Measurements from ENCODE around the gene GPR152.
A peak's percentile ranks its signal among the peaks of the same experiment; 100 is the strongest.

Gene GPR152

DNA sequence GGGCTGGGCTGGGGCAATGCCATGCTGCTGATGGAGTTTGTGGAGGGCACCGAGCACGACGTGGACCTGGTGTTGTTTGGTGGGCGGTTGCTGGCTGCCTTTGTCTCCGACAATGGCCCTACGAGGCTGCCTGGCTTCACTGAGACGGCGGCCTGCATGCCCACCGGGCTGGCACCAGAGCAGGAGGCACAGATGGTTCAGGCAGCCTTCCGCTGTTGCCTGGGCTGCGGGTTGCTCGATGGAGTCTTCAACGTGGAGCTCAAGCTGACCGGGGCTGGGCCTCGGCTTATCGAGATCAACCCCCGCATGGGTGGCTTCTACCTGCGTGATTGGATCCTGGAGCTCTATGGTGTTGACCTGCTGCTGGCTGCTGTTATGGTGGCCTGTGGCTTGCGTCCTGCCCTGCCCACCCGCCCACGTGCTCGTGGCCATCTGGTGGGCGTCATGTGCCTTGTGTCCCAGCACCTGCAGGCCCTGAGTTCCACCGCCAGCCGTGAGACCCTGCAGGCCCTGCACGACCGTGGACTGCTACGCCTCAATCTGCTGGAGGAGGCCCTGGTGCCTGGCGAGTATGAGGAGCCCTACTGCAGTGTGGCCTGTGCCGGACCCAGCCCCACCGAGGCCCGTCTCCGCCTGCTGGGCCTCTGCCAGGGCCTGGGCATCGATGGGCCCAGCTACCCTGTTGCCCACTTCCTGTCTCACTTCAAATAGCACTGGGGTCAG is 28.5 kb downstream of the GPR152 start:
- TF ChIP-seq POLR2A (IDR thresholded peaks at IDR 0.05; ENCODE audit: low read depth, low read length): no peak
- DNase-seq (ENCODE audit: insufficient read length, low spot score) (no peak), FAIRE-seq (no peak)

DNA sequence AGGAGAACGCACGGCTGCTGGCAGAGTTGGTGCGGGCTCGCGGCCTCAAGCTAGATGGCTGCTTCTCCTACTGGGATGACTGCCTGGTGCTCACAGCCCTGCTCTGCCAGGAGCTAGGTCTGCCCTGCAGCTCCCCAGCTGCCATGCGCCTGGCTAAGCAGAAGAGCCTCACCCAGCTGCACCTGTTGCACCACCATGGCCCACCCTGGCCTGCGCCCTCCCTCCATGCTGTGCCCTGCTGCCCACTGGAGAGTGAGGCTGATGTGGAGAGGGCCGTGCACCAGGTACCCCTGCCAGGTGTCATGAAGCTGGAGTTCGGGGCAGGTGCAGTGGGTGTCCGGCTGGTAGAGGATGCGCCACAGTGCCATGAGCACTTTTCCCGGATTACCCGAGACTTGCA is 29.1 kb downstream of the GPR152 start:
- DNase-seq (ENCODE audit: insufficient read length, low spot score) (no peak), FAIRE-seq (no peak)
- no peak for TF ChIP-seq POLR2A (IDR thresholded peaks at IDR 0.05; ENCODE audit: low read depth, low read length)

GRCh38 chr11:67422891-67423290 is 29.6 kb downstream of the GPR152 start:
- FAIRE-seq: no peak
- DNase-seq (ENCODE audit: insufficient read length, low spot score): no peak
- no peak for TF ChIP-seq POLR2A (IDR thresholded peaks at IDR 0.05; ENCODE audit: low read depth, low read length)

GRCh38 chr11:67421430-67422031 is 31.0 kb downstream of the GPR152 start:
- DNase-seq (ENCODE audit: insufficient read length, low spot score) (no peak), FAIRE-seq (no peak)
- no peak for TF ChIP-seq POLR2A (IDR thresholded peaks at IDR 0.05; ENCODE audit: low read depth, low read length)

- DNase-seq (ENCODE audit: insufficient read length, low spot score) (peak; percentile 78), FAIRE-seq (no peak)
- peak; percentile 67; the same call in 1 of the 2 replicates for TF ChIP-seq POLR2A (IDR thresholded peaks at IDR 0.05; ENCODE audit: low read depth, low read length)
Measured at GRCh38 chr11:67420646-67421429, 31.7 kb downstream of the GPR152 start.

GRCh38 chr11:67420147-67420645 is 32.3 kb downstream of the GPR152 start:
- FAIRE-seq (no peak), DNase-seq (ENCODE audit: insufficient read length, low spot score) (no peak)
- TF ChIP-seq POLR2A (IDR thresholded peaks at IDR 0.05; ENCODE audit: low read depth, low read length): no peak

GRCh38 chr11:67419325-67420049 is 33.0 kb downstream of the GPR152 start:
- no peak for TF ChIP-seq POLR2A (IDR thresholded peaks at IDR 0.05; ENCODE audit: low read depth, low read length)
- no peak for FAIRE-seq
- no peak for DNase-seq (ENCODE audit: insufficient read length, low spot score)

DNA sequence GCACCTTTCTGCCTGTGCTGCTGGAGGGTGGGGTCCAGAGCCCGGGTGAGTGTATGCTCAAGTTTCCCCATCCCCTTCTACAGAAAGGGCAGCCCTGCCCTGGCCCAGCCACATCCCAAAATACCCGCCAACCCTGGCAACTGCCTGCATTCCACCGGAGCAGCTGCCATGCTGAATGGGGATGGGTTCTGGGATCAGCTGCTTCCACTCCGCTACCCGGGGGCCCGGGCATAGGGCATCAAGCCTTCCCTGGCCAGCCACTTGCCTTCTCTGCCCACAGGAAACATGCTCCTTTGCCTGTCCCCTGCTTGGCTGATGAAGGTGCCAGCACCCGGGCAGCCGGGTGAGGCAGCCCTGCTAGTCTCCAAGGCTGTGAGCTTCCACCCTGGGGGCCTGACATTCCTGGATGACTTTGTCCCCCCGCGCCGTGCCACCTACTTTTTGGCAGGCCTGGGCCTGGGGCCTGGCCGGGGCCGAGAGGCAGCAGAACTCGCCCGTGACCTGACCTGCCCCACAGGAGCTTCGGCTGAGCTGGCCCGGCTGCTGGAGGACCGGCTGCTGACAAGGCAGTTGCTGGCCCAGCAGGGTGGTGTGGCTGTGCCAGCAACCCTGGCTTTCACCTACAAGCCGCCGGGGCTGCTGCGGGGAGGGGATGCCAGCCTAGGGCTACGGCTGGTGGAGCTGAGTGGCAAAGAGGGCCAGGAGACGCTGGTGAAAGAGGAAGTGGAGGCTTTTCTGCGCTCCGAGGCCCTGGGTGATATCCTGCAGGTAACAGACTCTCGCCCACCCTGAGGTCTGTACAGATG is 33.9 kb downstream of the GPR152 start:
- TF ChIP-seq POLR2A (IDR thresholded peaks at IDR 0.05; ENCODE audit: low read depth, low read length): no peak
- FAIRE-seq (no peak), DNase-seq (ENCODE audit: insufficient read length, low spot score) (no peak)

DNA sequence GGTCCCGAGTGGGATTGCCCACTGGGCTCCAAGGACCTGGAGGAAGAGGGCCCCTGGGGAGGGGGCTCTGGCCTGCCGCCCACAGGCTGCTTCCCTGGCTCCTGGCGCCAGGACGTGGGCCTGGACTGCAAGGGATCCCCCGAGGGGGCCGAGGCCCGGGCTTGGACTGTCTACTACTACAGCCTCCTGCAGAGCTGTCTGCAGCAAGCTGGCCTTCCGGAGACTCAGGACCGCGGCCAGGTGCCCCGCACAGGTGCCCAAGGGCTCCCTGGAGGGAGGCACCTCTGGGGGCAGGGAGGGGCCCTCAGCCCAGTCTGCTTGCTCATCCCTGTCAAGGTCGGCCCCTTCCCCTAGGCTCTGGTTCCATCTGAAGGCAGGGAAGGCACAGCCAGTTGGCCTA is 35.1 kb downstream of the GPR152 start:
- FAIRE-seq (no peak), DNase-seq (ENCODE audit: insufficient read length, low spot score) (no peak)
- no peak for TF ChIP-seq POLR2A (IDR thresholded peaks at IDR 0.05; ENCODE audit: low read depth, low read length)

- DNase-seq (ENCODE audit: insufficient read length, low spot score): no peak
- TF ChIP-seq POLR2A (IDR thresholded peaks at IDR 0.05; ENCODE audit: low read depth, low read length): no peak
- no peak for FAIRE-seq
Measured at GRCh38 chr11:67416416-67417335, 35.9 kb downstream of the GPR152 start.

- no peak for DNase-seq (ENCODE audit: insufficient read length, low spot score)
- no peak for FAIRE-seq
- no peak for TF ChIP-seq POLR2A (IDR thresholded peaks at IDR 0.05; ENCODE audit: low read depth, low read length)
Measured at GRCh38 chr11:67415501-67416304, 36.8 kb downstream of the GPR152 start, which contains the start of gene CARNS1. CARNS1 (plus strand) TSS chr11:67415678; CDS start chr11:67416200, 522 bp downstream.

Data from H54 (cell line).